ENCODE measurements around the gene PLS1.

Gene PLS1

DNA sequence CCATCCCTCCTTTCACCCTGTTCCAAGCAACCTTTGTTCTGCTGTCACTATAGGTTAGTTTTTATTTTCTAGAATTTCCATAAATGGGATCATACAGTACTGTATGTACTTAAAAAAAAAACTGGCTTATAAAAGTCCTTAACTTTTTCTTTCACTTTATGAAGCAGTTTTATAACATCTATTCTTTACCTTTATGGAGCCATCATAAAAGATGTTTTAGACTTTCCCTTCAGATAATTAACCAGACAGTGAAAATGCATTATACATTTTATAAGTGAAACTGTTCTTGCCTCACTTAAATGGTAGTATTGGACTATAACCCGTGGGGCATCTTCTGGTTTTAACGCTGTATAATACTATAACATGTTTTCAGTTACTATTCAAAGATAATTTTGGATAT lies 26.2 kb downstream of the PLS1 start:
- no peak overlapping the region for H3K4me3 ChIP-seq (ENCODE audit: control insufficient read depth, low read depth, low read length)
- TF ChIP-seq, protein P1, sequence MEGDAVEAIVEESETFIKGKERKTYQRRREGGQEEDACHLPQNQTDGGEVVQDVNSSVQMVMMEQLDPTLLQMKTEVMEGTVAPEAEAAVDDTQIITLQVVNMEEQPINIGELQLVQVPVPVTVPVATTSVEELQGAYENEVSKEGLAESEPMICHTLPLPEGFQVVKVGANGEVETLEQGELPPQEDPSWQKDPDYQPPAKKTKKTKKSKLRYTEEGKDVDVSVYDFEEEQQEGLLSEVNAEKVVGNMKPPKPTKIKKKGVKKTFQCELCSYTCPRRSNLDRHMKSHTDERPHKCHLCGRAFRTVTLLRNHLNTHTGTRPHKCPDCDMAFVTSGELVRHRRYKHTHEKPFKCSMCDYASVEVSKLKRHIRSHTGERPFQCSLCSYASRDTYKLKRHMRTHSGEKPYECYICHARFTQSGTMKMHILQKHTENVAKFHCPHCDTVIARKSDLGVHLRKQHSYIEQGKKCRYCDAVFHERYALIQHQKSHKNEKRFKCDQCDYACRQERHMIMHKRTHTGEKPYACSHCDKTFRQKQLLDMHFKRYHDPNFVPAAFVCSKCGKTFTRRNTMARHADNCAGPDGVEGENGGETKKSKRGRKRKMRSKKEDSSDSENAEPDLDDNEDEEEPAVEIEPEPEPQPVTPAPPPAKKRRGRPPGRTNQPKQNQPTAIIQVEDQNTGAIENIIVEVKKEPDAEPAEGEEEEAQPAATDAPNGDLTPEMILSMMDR (conservative IDR thresholded peaks at IDR 0.05; ENCODE audit: control insufficient read depth, insufficient read depth, low read depth, low read length) = no peak
- no peak for DNase-seq (ENCODE audit: low read depth)

DNA sequence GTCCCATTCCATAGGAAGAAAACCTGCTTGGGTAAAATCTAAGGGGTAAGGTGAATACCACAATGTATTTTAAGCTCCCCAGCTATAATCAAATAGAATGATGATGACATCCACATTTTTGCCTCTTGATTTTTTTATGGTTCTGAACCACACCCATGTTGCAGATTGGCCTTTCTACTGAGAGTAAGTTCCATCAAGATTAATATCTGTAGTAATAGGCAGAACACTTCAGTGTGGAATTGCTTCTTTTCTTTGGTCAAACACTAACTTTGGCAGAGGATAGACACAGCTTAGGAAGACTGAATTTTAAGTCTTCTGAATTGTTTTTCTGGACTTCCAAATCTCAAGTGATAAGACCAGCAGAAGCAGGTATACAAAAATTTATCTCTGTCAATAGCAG lies 27.0 kb downstream of the PLS1 start:
- H3K4me3 ChIP-seq (ENCODE audit: control insufficient read depth, low read depth, low read length) = no peak overlapping the region
- TF ChIP-seq, protein P1 (conservative IDR thresholded peaks at IDR 0.05; ENCODE audit: control insufficient read depth, insufficient read depth, low read depth, low read length) = no peak
- no peak for DNase-seq (ENCODE audit: low read depth)

DNA sequence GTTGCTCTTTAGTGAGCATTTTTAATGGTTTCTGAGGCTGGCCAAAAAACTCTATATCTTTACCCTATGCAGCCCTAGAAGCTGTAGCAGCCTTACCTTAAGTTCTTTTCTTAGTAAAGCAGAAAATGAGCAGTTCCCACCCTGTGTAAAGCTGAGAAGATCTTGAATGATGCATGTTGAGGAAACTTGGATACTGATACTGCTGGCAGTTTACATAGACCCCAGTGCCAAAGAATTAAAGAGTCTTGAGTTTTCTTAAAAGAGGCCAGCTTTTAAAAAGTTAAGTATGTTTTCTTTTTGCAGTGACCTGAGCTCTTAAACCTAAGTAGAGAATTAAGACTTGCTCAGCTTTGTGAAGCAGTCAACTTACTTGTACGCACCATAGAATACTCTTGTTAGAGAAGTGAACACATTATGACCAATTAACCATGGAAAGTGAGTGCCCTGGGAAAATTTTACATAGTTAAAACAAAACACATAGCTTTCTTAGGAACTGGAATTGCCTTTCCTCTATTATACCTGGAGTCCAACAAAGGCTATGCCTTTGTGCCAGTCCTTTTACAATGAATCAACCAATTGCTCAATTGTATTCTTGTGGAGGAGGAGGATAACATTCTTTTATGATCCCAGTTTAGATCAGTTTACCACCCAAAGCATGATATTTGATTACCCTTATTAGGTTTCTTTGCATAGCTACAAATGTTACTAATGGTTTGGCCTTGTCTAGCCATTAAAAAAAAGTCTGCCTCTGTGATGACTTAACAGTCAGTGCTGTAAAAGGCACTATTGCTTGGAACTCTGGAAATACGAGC lies 28.4 kb downstream of the PLS1 start:
- DNase-seq (ENCODE audit: low read depth) = no peak
- TF ChIP-seq, protein P1 (conservative IDR thresholded peaks at IDR 0.05; ENCODE audit: control insufficient read depth, insufficient read depth, low read depth, low read length) = no peak
- H3K4me3 ChIP-seq (ENCODE audit: control insufficient read depth, low read depth, low read length) = no peak overlapping the region

DNA sequence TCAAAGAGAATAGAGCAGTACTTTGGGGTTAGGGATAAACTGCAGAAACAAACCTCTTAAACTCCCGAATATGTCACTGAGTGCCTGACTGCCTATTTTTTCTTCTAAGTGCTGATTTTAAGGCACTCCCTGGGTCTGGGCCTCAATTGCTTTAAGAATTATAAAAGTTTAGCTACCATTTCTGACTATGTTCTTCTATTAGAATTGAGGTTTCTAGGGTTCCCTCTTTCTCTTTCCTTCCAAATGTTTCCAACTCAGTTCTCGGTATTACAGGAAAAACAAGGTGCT lies 28.9 kb downstream of the PLS1 start:
- H3K4me3 ChIP-seq (ENCODE audit: control insufficient read depth, low read depth, low read length) = no peak overlapping the region
- TF ChIP-seq, protein P1 (conservative IDR thresholded peaks at IDR 0.05; ENCODE audit: control insufficient read depth, insufficient read depth, low read depth, low read length) = no peak
- no peak for DNase-seq (ENCODE audit: low read depth)

DNA sequence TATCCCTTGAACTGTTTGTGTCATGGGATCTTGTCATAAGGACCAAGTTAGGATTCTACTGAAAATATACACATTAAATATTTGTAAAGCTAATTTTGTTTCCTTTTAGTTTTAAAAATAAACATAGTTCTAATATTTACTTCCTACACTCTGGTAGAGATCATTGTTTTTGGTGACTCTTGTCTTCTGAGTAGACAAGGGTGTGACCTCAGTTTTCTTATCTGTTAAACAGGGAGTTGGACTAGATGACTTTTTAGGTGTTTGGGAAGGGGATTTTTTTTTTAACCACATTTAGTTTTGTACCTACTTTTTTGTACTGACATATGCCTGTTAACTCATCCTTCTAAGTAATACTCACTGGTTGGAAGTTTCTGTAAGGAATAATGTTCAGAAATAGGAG lies 30.8 kb downstream of the PLS1 start:
- no peak for DNase-seq (ENCODE audit: low read depth)
- TF ChIP-seq, protein P1 (conservative IDR thresholded peaks at IDR 0.05; ENCODE audit: control insufficient read depth, insufficient read depth, low read depth, low read length) = no peak
- no peak overlapping the region for H3K4me3 ChIP-seq (ENCODE audit: control insufficient read depth, low read depth, low read length)

DNA sequence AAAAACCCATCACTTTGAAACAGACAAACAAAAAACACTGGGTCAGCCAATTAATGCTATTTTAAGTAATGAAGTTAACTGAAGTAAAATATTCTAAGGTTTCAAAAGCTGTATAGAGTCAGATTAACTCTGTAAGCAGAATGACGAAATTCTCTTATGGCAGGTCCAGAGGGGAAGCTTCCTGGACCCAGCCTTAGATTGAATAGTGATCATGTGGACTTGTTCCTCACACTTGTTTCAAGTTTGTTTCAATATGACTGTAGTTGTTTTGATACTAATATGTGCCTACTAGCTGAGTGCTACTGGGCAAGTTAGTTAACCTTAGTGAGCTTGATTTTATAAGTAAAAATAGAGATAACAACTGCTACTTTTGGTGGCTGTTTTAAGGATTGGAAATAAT lies 32.6 kb downstream of the PLS1 start:
- H3K4me3 ChIP-seq (ENCODE audit: control insufficient read depth, low read depth, low read length) = no peak overlapping the region
- TF ChIP-seq, protein P1 (conservative IDR thresholded peaks at IDR 0.05; ENCODE audit: control insufficient read depth, insufficient read depth, low read depth, low read length) = no peak
- no peak for DNase-seq (ENCODE audit: low read depth)

DNA sequence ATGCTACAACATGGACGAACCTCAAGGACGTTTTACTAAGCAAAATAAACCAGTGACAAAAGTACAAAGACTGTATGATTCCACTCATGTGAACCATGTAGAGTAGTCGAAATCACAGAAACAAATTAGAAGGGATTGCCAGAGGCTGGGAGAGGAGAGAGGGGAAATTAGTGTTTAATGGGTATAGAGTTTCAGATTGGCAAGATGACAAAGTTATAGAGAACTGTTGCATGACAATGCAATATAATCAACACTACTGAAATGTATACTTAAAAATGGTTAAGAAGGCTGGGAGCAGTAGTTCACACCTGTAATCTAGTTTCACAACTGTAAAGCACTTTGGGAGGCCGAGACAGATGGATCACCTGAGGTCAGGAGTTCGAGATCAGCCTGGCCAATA lies 36.9 kb downstream of the PLS1 start:
- DNase-seq (ENCODE audit: low read depth) = no peak
- H3K4me3 ChIP-seq (ENCODE audit: control insufficient read depth, low read depth, low read length) = no peak overlapping the region
- TF ChIP-seq, protein P1 (conservative IDR thresholded peaks at IDR 0.05; ENCODE audit: control insufficient read depth, insufficient read depth, low read depth, low read length) = no peak
